Calu3 (cell line): ENCODE measurements around the gene MYLK. TPM values are rescaled to one million over a fixed set of nuclear protein-coding genes. Genes with fewer than 3 reads are reported as not detected.

Source experiments
- BruUV-seq: library from RNA; stranded (reverse); fragments of 400-500 nt; replicated peaks from 2 replicates; lab custom pipeline; 2021; lab: Mats Ljungman, UMichigan
- CTCF ChIA-PET: fragments of 300-600 bp; sonication (Branson Sonifier 250); formaldehyde crosslinking; loops from one replicate; lab custom pipeline; 2022; ENCODE audit warnings: antibody characterized with exemption; lab: Charles Lee
- DNase-seq: peaks from one replicate; pipeline ENCODE4 v3.0.0; 2022
- H3K27ac Mint-ChIP-seq: one replicate; pipeline ENCODE4 v1.8.0; 2022; ENCODE audit warnings: mixed read lengths; ENCODE audit not compliant: unreplicated experiment
- H3K27me3 Mint-ChIP-seq: one replicate; pipeline ENCODE4 v1.8.0; 2022; ENCODE audit warnings: mixed read lengths; ENCODE audit not compliant: unreplicated experiment
- H3K36me3 Mint-ChIP-seq: one replicate; pipeline ENCODE4 v1.8.0; 2022; ENCODE audit warnings: mild to moderate bottlenecking, moderate library complexity, mixed read lengths; ENCODE audit not compliant: insufficient read depth, unreplicated experiment
- H3K4me1 Mint-ChIP-seq: one replicate; pipeline ENCODE4 v1.8.0; 2022; ENCODE audit warnings: mild to moderate bottlenecking, low read depth, mixed read lengths; ENCODE audit not compliant: unreplicated experiment
- H3K4me3 Mint-ChIP-seq: one replicate; pipeline ENCODE4 v1.8.0; 2022; ENCODE audit warnings: mild to moderate bottlenecking, low read depth, moderate library complexity, mixed read lengths; ENCODE audit not compliant: unreplicated experiment
- H3K9me3 Mint-ChIP-seq: one replicate; pipeline ENCODE4 v1.8.0; 2022; ENCODE audit warnings: low read depth, mixed read lengths; ENCODE audit not compliant: unreplicated experiment
- CTCF ChIP-seq: fragments of 200-600 bp; IDR thresholded peaks from one replicate; pipeline ENCODE4 v1.8.0; 2022; ENCODE audit warnings: antibody characterized with exemption; ENCODE audit not compliant: unreplicated experiment
- intact Hi-C: fragments of 100-400 bp; cut with micrococcal nuclease; formaldehyde crosslinking; loops from one replicate; pipeline ENCODE4 v1.10.0; 2022; ENCODE audit not compliant: unreplicated experiment
- total RNA-seq: library from RNA; stranded (reverse); gene quantifications from 2 replicates; pipeline ENCODE4 v1.2.3, GENCODE V29; 2022

The MYLK gene
- total RNA-seq, 1 experiment from 2014 or later = 10.7 TPM

GRCh38 chr3:123751433-123751832, 132.7 kb downstream of the MYLK start:
- no peak for DNase-seq
- Mint-ChIP-seq H3K4me3 (no peak overlapping the region), H3K27ac (peak overlapping the region; percentile 48)

GRCh38 chr3:123750659-123751420, 133.3 kb downstream of the MYLK start:
- Mint-ChIP-seq H3K9me3 (peaks cover 4% of the 10 kb centered on the region), H3K27me3 (no peaks in the 10 kb centered on the region), H3K27ac (peak overlapping the region; percentile 81), H3K36me3 (no peaks in the 10 kb centered on the region), H3K4me3 (no peak overlapping the region), H3K4me1 (peaks cover 45% of the 10 kb centered on the region)
- intact Hi-C loops = loop anchor here (10.0 kb wide), 1 partner anchor 214 kb away; the partner anchor contains the start of gene CCDC14
- BruUV-seq = no TSS peak
- CTCF ChIA-PET = interaction anchor here (0.6 to 0.9 kb wide), 3 partner anchors 68 to 210 kb away, joined by 3 to 4 read pairs (median 3); partner anchors contain the start of gene CCDC14
- peak; percentile 42 for DNase-seq
- no peak for TF ChIP-seq CTCF

More at GRCh38 chr3:123751433-123751832, 132.7 kb downstream of the MYLK start:
- intact Hi-C loops = loop anchor here (10.0 kb wide), 1 partner anchor 213 kb away; the partner anchor contains the start of gene CCDC14
- no peaks in the 10 kb centered on the region for H3K27me3 Mint-ChIP-seq
- TF ChIP-seq CTCF = no peak
- peaks cover 4% of the 10 kb centered on the region for H3K9me3 Mint-ChIP-seq
- CTCF ChIA-PET = no interaction called here
- no peaks in the 10 kb centered on the region for H3K36me3 Mint-ChIP-seq
- no TSS peak for BruUV-seq
- H3K4me1 Mint-ChIP-seq = peaks cover 51% of the 10 kb centered on the region

- Mint-ChIP-seq H3K4me1 (peaks cover 39% of the 10 kb centered on the region), H3K27me3 (no peaks in the 10 kb centered on the region), H3K9me3 (peaks cover 4% of the 10 kb centered on the region), H3K4me3 (no peak overlapping the region), H3K36me3 (no peaks in the 10 kb centered on the region), H3K27ac (peak overlapping the region; percentile 81)
- no peak for DNase-seq
- BruUV-seq = no TSS peak
- no peak for TF ChIP-seq CTCF
- CTCF ChIA-PET = interaction anchor here (0.6 to 0.9 kb wide), 4 partner anchors 69 to 230 kb away, joined by 3 to 4 read pairs (median 3); partner anchors contain the start of gene CCDC14
- intact Hi-C loops = loop anchor here (10.0 kb wide), 1 partner anchor 215 kb away; the partner anchor contains the start of gene CCDC14
Observed at GRCh38 chr3:123750209-123750608, 133.9 kb downstream of the MYLK start.

GRCh38 chr3:123749711-123750110, 134.4 kb downstream of the MYLK start:
- CTCF ChIA-PET = interaction anchor here (0.6 to 0.7 kb wide), 2 partner anchors 211 to 231 kb away, joined by 3 read pairs; partner anchors contain the start of gene CCDC14
- peaks cover 34% of the 10 kb centered on the region for H3K4me1 Mint-ChIP-seq
- TF ChIP-seq CTCF = no peak
- H3K4me3 Mint-ChIP-seq = no peak overlapping the region
- peak overlapping the region; percentile 54 for H3K27ac Mint-ChIP-seq
- DNase-seq = no peak
- H3K9me3 Mint-ChIP-seq = peaks cover 4% of the 10 kb centered on the region
- no peaks in the 10 kb centered on the region for H3K36me3 Mint-ChIP-seq
- intact Hi-C loops = loop anchor here (10.0 kb wide), 1 partner anchor 215 kb away; the partner anchor contains the start of gene CCDC14
- no peaks in the 10 kb centered on the region for H3K27me3 Mint-ChIP-seq
- no TSS peak for BruUV-seq
